Measurements from ENCODE around the gene TPP1.

- TF ChIP-seq CTCF (conservative IDR thresholded peaks at IDR 0.05; ENCODE audit: low read length) (no peak), EZH2phosphoT487 (IDR thresholded peaks at IDR 0.05; ENCODE audit: borderline replicate concordance) (no peak)
Measured at GRCh38 chr11:6571434-6572008, 47.7 kb downstream of the TPP1 start.

Data from Loucy (cell line).